ENCODE measurements around the gene C1QL2. TPM values are rescaled to one million over a fixed set of nuclear protein-coding genes. Genes with fewer than 3 reads are reported as not detected.

The C1QL2 gene
- total RNA-seq, 1 experiment from 2014 or later: 0.81 TPM

- DNase-seq: no peak
- no peak for TF ChIP-seq CTCF (conservative IDR thresholded peaks at IDR 0.05)
- no CpG with 5 or more reads among the region's 10 CpGs for WGBS (ENCODE audit: extremely low coverage, insufficient read length, low lambda C conversion rate)
- no peak overlapping the region for H2BK5ac ChIP-seq (ENCODE audit: insufficient read length, low read length)
- Mint-ChIP-seq H3K4me3 (no peak overlapping the region), H3K27ac (no peak overlapping the region), H3K36me3 (ENCODE audit: insufficient read depth in 1 of 3, low read depth in 3 of 3) (peaks cover 2 to 5% (median 3%) of the 10 kb centered on the region in 3 experiments), H3K27me3 (ENCODE audit: low read depth) (peaks cover 13% of the 10 kb centered on the region), H3K4me1 (peaks cover 57 to 59% of the 10 kb centered on the region in 2 experiments), H3K9me3 (peaks cover 5% of the 10 kb centered on the region in 2 experiments)
- no peaks in the 10 kb centered on the region for H3K79me2 ChIP-seq (ENCODE audit: insufficient read depth, low read length)
- H3K23ac ChIP-seq (ENCODE audit: insufficient read length, low read depth, low read length): no peak overlapping the region
- no peaks in the 10 kb centered on the region; the same call in 1 of the 2 replicates for H3K27me3 ChIP-seq (ENCODE audit: insufficient read depth, low read length)
- no peaks in the 10 kb centered on the region for H3K9me3 ChIP-seq (ENCODE audit: control insufficient read depth, low read depth, low read length)
- H2BK12ac ChIP-seq (ENCODE audit: insufficient read length, low read depth, low read length): no peak overlapping the region
- no peak overlapping the region for H3K4ac ChIP-seq (ENCODE audit: low read depth, low read length)
- H4K20me1 ChIP-seq (ENCODE audit: control insufficient read depth, insufficient read depth, insufficient read length): no peaks in the 10 kb centered on the region
- H2BK120ac ChIP-seq (ENCODE audit: low read depth, low read length, poor library complexity, severe bottlenecking): no peak overlapping the region
- no peaks in the 10 kb centered on the region for H3K23me2 ChIP-seq (ENCODE audit: insufficient read length, low read depth, low read length, poor library complexity, severe bottlenecking)
- H3K9ac ChIP-seq (ENCODE audit: extremely low read depth, insufficient read length, low read length): no peak overlapping the region
- no peak overlapping the region for H3K4me2 ChIP-seq (ENCODE audit: insufficient read depth, insufficient read length, low read length)
- H2BK15ac ChIP-seq (ENCODE audit: low read depth, low read length): no peak overlapping the region
- H3K79me1 ChIP-seq (ENCODE audit: insufficient read depth, low read depth, low read length, poor library complexity, severe bottlenecking): no peaks in the 10 kb centered on the region
- no peak overlapping the region for H3T11ph ChIP-seq (ENCODE audit: low read length)
- no peak overlapping the region for H2AFZ ChIP-seq (ENCODE audit: low read length)
- no peak overlapping the region for H3K27ac ChIP-seq (ENCODE audit: insufficient read length, low read depth, low read length)
- no peak overlapping the region for H4K91ac ChIP-seq (ENCODE audit: insufficient read length, low read depth, low read length)
- no peak overlapping the region for H3K14ac ChIP-seq (ENCODE audit: insufficient read depth, low read length)
- H4K5ac ChIP-seq (ENCODE audit: insufficient read length, low read depth, low read length): no peak overlapping the region
- H3K4me1 ChIP-seq (ENCODE audit: insufficient read depth, low read length): peaks cover 14% of the 10 kb centered on the region
- H2BK20ac ChIP-seq (ENCODE audit: low read depth, low read length, poor library complexity, severe bottlenecking): no peak overlapping the region
- no peak overlapping the region for H3K18ac ChIP-seq (ENCODE audit: insufficient read length, low read depth, low read length)
- no peak overlapping the region for H4K8ac ChIP-seq (replicated peaks; ENCODE audit: insufficient read length, low read depth, low read length)
- H2AK5ac ChIP-seq (ENCODE audit: insufficient read length, low read length): no peak overlapping the region
- no peak overlapping the region for H3K56ac ChIP-seq (ENCODE audit: insufficient read length, low read depth, low read length)
Measured at GRCh38 chr2:119116411-119117295, 41.9 kb downstream of the C1QL2 start.
